Right lobe of liver (tissue), 6 donors: ENCODE measurements around the gene RGS12. TPM values are rescaled to one million over a fixed set of nuclear protein-coding genes. Genes with fewer than 3 reads are reported as not detected.

Source experiments
- ATAC-seq, 4 donors: fragments of 200-7000 bp; cut with Tn5 transposase; one replicate each; pipeline ENCODE4 v1.9.1; 2020; ENCODE audit warnings: mild to moderate bottlenecking in 4 of 4, moderate library complexity in 4 of 4
- DNase-seq, 3 donors: peaks; one replicate each; pipeline ENCODE4 v3.0.0-alpha.2; 2020
- H3K27ac ChIP-seq, 3 donors: fragments of 200-600 bp; one replicate each; pipeline ENCODE4 v1.8.0; 2022
- H3K27me3 ChIP-seq, 2 donors: fragments of 200-600 bp; one replicate each; pipeline ENCODE4 v1.8.0; 2022
- H3K36me3 ChIP-seq, 4 donors: fragments of 200-600 bp; sonication (generic) in 1 of 4; one replicate each; pipeline versions ENCODE4 v1.5.1 to v1.8.0; 2017 to 2022; ENCODE audit warnings: control low read depth in 1 of 4
- H3K4me1 ChIP-seq, 4 donors: fragments of 200-600 bp; sonication (generic) in 1 of 4; one replicate each; pipeline versions ENCODE4 v1.5.1 to v1.8.0; 2017 to 2022; ENCODE audit warnings: control low read depth in 1 of 4
- H3K4me3 ChIP-seq, 3 donors: fragments of 200-600 bp; one replicate each; pipeline ENCODE4 v1.8.0; 2022
- H3K9me3 ChIP-seq, 4 donors: fragments of 200-600 bp; sonication (generic) in 1 of 4; one replicate each; pipeline versions ENCODE4 v1.5.1 to v1.8.0; 2017 to 2022; ENCODE audit warnings: control low read depth in 1 of 4
- POLR2A ChIP-seq: fragments of 450-650 bp; IDR thresholded peaks from one replicate; pipeline ENCODE4 v1.6.1; 2017; ENCODE audit warnings: antibody characterized with exemption, mild to moderate bottlenecking
- WGBS: methylation state at CpG from one replicate; pipeline ENCODE4 v1.1.6; 2018; ENCODE audit warnings: low coverage, low lambda C conversion rate; ENCODE audit not compliant: insufficient coverage; ENCODE audit errors: missing lambda C conversion rate; 5-methylcytosine and 5-hydroxymethylcytosine counted together
- intact Hi-C, 2 donors: fragments of 100-400 bp; cut with DNase I; formaldehyde crosslinking; loops; one replicate each; pipeline versions ENCODE4 v1.11.2 to v1.14.1; 2022
- total RNA-seq, 6 experiments: library from RNA; depleted of rRNA in 2 of 6; stranded (reverse); fragments of >200 nt in 2 of 6; fragmentation: NEBNext Ultra II Directional in 3 of 6; extraction: Animal tissue kit (Norgen Biotek cat#: 25700) in 3 of 6; gene quantifications; one replicate each; pipeline versions ENCODE4 v1.1.0 to v1.2.4, GENCODE V29; 2016 to 2023
- TF ChIP-seq, protein P1 (sequence below), 4 donors: fragments of 200-600 bp in 3 of 4; fragments of 450-650 bp in 1 of 4; IDR thresholded peaks; one replicate each; pipeline versions ENCODE4 v1.5.1 to v1.8.0; 2016 to 2022; ENCODE audit warnings: antibody characterized with exemption in 4 of 4, mild to moderate bottlenecking in 2 of 4
- donor health status: DM: no; HTN: yes; CAD: no.
- donor health status: DM: no; HTN: no; CAD: no.
- donor health status: DM: no; HTN: no; CAD: no.
- donor health status: DM: no; HTN: yes; CAD: no.
- donor health status: DM: no; HTN: yes; CAD: no.

Gene RGS12
- total RNA-seq, 6 experiments from 2014 or later = 15.0 to 29.6 (median 22.1) TPM

DNA sequence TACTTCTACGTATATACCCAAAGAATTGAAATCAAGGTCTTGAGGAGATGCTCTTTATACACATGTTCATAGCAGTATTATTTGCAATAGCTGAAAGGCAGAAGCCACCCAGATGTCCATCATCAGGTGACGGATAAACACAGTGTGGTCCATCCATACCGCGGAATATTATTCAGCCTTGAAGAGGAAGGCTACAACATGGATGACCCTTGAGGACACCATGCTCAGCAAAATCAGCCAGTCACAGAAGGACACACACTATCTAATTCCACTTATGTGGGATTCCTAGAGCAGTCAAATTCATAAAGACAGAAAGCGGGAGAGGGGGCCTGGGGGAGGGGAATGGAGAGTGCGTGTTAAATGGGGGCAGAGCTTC is 44.5 kb downstream of the RGS12 start:
- no peak overlapping the region for H3K27ac ChIP-seq
- no peaks in the 10 kb centered on the region for H3K36me3 ChIP-seq
- H3K9me3 ChIP-seq = no peaks in the 10 kb centered on the region
- WGBS = 94% methylated on average over 6 of the region's 6 CpGs
- TF ChIP-seq, protein P1, sequence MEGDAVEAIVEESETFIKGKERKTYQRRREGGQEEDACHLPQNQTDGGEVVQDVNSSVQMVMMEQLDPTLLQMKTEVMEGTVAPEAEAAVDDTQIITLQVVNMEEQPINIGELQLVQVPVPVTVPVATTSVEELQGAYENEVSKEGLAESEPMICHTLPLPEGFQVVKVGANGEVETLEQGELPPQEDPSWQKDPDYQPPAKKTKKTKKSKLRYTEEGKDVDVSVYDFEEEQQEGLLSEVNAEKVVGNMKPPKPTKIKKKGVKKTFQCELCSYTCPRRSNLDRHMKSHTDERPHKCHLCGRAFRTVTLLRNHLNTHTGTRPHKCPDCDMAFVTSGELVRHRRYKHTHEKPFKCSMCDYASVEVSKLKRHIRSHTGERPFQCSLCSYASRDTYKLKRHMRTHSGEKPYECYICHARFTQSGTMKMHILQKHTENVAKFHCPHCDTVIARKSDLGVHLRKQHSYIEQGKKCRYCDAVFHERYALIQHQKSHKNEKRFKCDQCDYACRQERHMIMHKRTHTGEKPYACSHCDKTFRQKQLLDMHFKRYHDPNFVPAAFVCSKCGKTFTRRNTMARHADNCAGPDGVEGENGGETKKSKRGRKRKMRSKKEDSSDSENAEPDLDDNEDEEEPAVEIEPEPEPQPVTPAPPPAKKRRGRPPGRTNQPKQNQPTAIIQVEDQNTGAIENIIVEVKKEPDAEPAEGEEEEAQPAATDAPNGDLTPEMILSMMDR (IDR thresholded peaks at IDR 0.05) = no peak
- no peak for ATAC-seq
- DNase-seq = no peak
- intact Hi-C loops = no loop called here
- peaks cover 0 to 3% (median 0%) of the 10 kb centered on the region in 4 donors for H3K4me1 ChIP-seq
- H3K27me3 ChIP-seq = no peaks in the 10 kb centered on the region
- H3K4me3 ChIP-seq = no peak overlapping the region

DNA sequence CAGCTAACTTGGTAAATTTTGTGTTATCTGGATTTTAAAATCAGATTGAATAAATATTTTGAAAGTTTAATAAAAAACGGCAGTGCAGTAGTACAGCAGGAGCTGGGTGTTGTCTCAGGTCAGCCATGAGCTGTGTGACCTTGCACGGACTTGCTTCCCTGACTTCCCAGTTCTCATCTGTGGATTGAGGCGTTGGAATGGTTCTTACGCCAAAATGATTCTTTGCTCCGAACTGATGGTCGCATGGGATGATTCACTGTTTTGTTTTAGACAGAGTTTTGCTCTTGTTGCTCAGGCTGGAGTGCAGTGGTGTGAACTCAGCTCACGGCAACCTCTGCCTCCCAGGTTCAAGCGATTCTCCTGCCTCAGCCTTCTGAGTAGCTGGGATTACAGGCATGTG is 45.0 kb downstream of the RGS12 start:
- DNase-seq (no peak), ATAC-seq (no peak)
- intact Hi-C loops = no loop called here
- TF ChIP-seq, protein P1 (IDR thresholded peaks at IDR 0.05) = no peak
- TF ChIP-seq POLR2A = no peak
- no peaks in the 10 kb centered on the region for H3K36me3 ChIP-seq
- no peak overlapping the region for H3K27ac ChIP-seq
- peaks cover 0 to 3% (median 0%) of the 10 kb centered on the region in 4 donors for H3K4me1 ChIP-seq
- 78% methylated on average over 4 of the region's 8 CpGs for WGBS
- no peaks in the 10 kb centered on the region for H3K9me3 ChIP-seq
- H3K4me3 ChIP-seq = no peak overlapping the region
- H3K27me3 ChIP-seq = no peaks in the 10 kb centered on the region

DNA sequence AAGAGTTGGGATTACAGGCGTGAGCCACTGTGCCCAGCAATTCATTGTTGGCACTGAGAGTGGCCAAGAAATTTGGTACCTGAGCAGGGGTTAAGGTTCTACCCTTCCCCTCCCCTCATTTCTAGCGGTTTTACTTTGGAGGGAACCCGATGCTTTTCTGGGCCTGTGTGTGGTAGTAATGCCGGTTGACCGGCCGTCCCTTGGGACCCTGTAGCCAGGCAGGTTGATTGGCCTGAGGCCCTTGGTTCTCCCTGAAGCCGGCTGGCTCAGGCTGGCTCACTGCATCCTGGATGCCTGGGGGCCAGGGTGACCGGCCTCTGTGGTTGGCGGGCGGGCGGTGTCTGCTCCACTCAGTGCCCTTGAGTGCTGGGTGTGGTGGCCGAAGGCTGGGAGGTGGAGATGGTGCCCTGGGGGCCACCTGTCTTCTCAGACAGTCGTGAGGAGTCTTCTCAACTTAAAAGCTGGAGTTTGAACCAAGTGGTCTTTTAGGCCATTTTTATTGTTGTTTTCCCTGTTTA is 45.6 kb downstream of the RGS12 start:
- TF ChIP-seq POLR2A = no peak
- TF ChIP-seq, protein P1 (IDR thresholded peaks at IDR 0.05) = no peak
- Histone ChIP-seq H3K4me3 (no peak overlapping the region), H3K4me1 (peaks cover 0 to 3% (median 0%) of the 10 kb centered on the region in 4 donors), H3K27me3 (no peaks in the 10 kb centered on the region), H3K9me3 (no peaks in the 10 kb centered on the region), H3K27ac (no peak overlapping the region), H3K36me3 (no peaks in the 10 kb centered on the region)
- 83% methylated on average over 7 of the region's 13 CpGs for WGBS
- intact Hi-C loops = no loop called here
- DNase-seq (no peak), ATAC-seq (no peak)

DNA sequence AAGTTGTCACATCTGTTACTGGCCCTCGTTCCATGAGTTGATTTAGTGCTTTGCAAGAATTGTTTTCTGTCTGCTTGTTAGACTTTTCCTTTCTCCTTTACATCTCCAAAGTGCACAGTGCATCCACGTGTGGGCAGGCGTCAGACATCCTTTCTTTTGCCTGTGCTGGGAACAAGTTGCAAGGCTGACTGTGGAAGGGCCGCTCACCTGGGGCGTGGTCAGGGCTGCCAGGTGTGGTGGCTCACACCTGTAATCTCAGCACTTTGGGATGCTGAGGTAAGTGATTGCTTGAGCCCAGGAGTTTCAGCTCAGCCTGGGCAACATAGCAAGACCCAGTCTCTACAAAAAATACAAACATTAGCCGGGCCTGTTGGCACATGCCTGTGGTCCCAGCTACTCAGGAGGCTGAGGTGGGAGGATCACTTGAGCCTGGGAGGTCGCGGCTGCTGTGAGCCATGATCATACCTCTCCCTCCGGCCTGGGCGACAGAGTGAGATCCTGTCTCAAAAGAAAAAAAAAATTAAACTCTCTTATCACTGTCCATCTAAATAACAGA is 46.2 kb downstream of the RGS12 start:
- no peak for DNase-seq
- 83% methylated on average over 3 of the region's 10 CpGs for WGBS
- no peak overlapping the region for H3K4me3 ChIP-seq
- no peaks in the 10 kb centered on the region for H3K36me3 ChIP-seq
- ATAC-seq = no peak
- H3K4me1 ChIP-seq = peaks cover 0 to 3% (median 0%) of the 10 kb centered on the region in 4 donors
- H3K9me3 ChIP-seq = no peaks in the 10 kb centered on the region
- intact Hi-C loops = no loop called here
- no peak for TF ChIP-seq POLR2A
- TF ChIP-seq, protein P1 (IDR thresholded peaks at IDR 0.05) = no peak
- H3K27me3 ChIP-seq = no peaks in the 10 kb centered on the region
- H3K27ac ChIP-seq = no peak overlapping the region
